Activated CD4-positive, alpha-beta T cell treated with anti-CD3 and anti-CD28 coated beads, Interleukin-2, amount 10 ng/mL, durations not matched to agents 24 days and 14 days (primary cell): Measurements from ENCODE around the gene ZNF814. TPM values are rescaled to one million over a fixed set of nuclear protein-coding genes. Genes with fewer than 3 reads are reported as not detected.

Source experiments
- DNase-seq: peaks from one replicate; pipeline ENCODE4 v3.0.0; 2022
- H3K27ac Mint-ChIP-seq: one replicate; pipeline ENCODE4 v1.8.0; 2022; ENCODE audit warnings: mild to moderate bottlenecking, mixed read lengths
- H3K27me3 Mint-ChIP-seq: one replicate; pipeline ENCODE4 v1.8.0; 2022; ENCODE audit warnings: mixed read lengths
- H3K36me3 Mint-ChIP-seq: one replicate; pipeline ENCODE4 v1.8.0; 2022; ENCODE audit warnings: low read depth, mild to moderate bottlenecking, mixed read lengths
- H3K4me1 Mint-ChIP-seq: one replicate; pipeline ENCODE4 v1.8.0; 2021; ENCODE audit warnings: mixed read lengths
- H3K4me3 Mint-ChIP-seq: one replicate; pipeline ENCODE4 v1.8.0; 2022; ENCODE audit warnings: mild to moderate bottlenecking, moderate library complexity, mixed read lengths
- H3K9me3 Mint-ChIP-seq: one replicate; pipeline ENCODE4 v1.8.0; 2021; ENCODE audit warnings: mixed read lengths
- intact Hi-C: fragments of 100-400 bp; cut with micrococcal nuclease; formaldehyde crosslinking; loops from one replicate; pipeline ENCODE4 v1.15.1; 2023
- total RNA-seq: library from RNA; stranded (reverse); gene quantifications from 2 replicates; pipeline ENCODE4 v1.2.3, GENCODE V29; 2022

The ZNF814 gene
- total RNA-seq, 1 donor from 2014 or later, result 17.5 TPM

GRCh38 chr19:57803594-57804325 is 85.1 kb downstream of the ZNF814 start:
- peaks cover 5% of the 10 kb centered on the region for H3K9me3 Mint-ChIP-seq
- peaks cover 12% of the 10 kb centered on the region for H3K4me1 Mint-ChIP-seq
- H3K4me3 Mint-ChIP-seq, result peak overlapping the region; percentile 55
- no peak overlapping the region for H3K27ac Mint-ChIP-seq
- peaks cover 61% of the 10 kb centered on the region for H3K36me3 Mint-ChIP-seq
- intact Hi-C loops, result no loop called here
- DNase-seq, result no peak
- no peaks in the 10 kb centered on the region for H3K27me3 Mint-ChIP-seq

GRCh38 chr19:57803265-57803593 is 85.6 kb downstream of the ZNF814 start:
- Mint-ChIP-seq H3K36me3 (peaks cover 60% of the 10 kb centered on the region), H3K9me3 (peaks cover 5% of the 10 kb centered on the region), H3K27me3 (no peaks in the 10 kb centered on the region), H3K4me1 (peaks cover 12% of the 10 kb centered on the region), H3K4me3 (peak overlapping the region; percentile 55), H3K27ac (no peak overlapping the region)
- DNase-seq, result no peak
- intact Hi-C loops, result no loop called here

GRCh38 chr19:57802269-57802668 is 86.6 kb downstream of the ZNF814 start:
- Mint-ChIP-seq H3K36me3 (peaks cover 54% of the 10 kb centered on the region), H3K9me3 (peaks cover 5% of the 10 kb centered on the region), H3K4me3 (no peak overlapping the region), H3K27ac (no peak overlapping the region), H3K4me1 (peaks cover 12% of the 10 kb centered on the region), H3K27me3 (no peaks in the 10 kb centered on the region)
- intact Hi-C loops, result no loop called here
- no peak for DNase-seq

- Mint-ChIP-seq H3K27ac (no peak overlapping the region), H3K4me1 (peaks cover 12% of the 10 kb centered on the region), H3K36me3 (peaks cover 56% of the 10 kb centered on the region), H3K27me3 (no peaks in the 10 kb centered on the region), H3K9me3 (peaks cover 6% of the 10 kb centered on the region), H3K4me3 (no peak overlapping the region)
- DNase-seq, result no peak
- intact Hi-C loops, result no loop called here
Observed at GRCh38 chr19:57800696-57801095, 88.1 kb downstream of the ZNF814 start.

Other genes with a start within 250 kb of the ZNF814 start
- gene ZSCAN4, start 220.1 kb downstream of the ZNF814 start, total RNA-seq, result not detected in 2 replicates
- gene ZNF551, start 207.1 kb downstream of the ZNF814 start, total RNA-seq, result 10.0 and 10.7 TPM in 2 replicates
- 3.1 and 3.9 TPM in 2 replicates for gene ZNF154, start 179.8 kb downstream of the ZNF814 start, total RNA-seq
- 5.1 and 5.5 TPM in 2 replicates for gene ZNF671, start 161.4 kb downstream of the ZNF814 start, total RNA-seq
- gene ZNF776, start 142.2 kb downstream of the ZNF814 start, total RNA-seq, result 7.5 and 7.9 TPM in 2 replicates
- 11.5 and 13.5 TPM in 2 replicates for gene ZNF586, start 119.4 kb downstream of the ZNF814 start, total RNA-seq
- gene ZNF552, start 74.1 kb downstream of the ZNF814 start, total RNA-seq, result 9.2 and 9.8 TPM in 2 replicates
- gene ZNF587B, start 58.7 kb downstream of the ZNF814 start, total RNA-seq, result 25.5 and 27.5 TPM in 2 replicates
- gene ZNF587, start 39.2 kb downstream of the ZNF814 start, total RNA-seq, result 30.1 and 30.9 TPM in 2 replicates
- 9.7 and 11.6 TPM in 2 replicates for gene ZNF417, start 27.6 kb upstream of the ZNF814 start, total RNA-seq
- gene ZNF418, start 46.4 kb upstream of the ZNF814 start, total RNA-seq, result 1.2 and 1.5 TPM in 2 replicates
- gene ZNF256, start 58.7 kb upstream of the ZNF814 start, total RNA-seq, result 3.2 and 3.9 TPM in 2 replicates
- not detected in 2 replicates for gene C19orf18, start 85.5 kb upstream of the ZNF814 start, total RNA-seq
- 6.6 and 7.0 TPM in 2 replicates for gene ZNF606, start 113.8 kb upstream of the ZNF814 start, total RNA-seq
- gene ZSCAN1, start 145.0 kb upstream of the ZNF814 start, total RNA-seq, result not detected in 2 replicates
- gene ZNF135, start 170.2 kb upstream of the ZNF814 start, total RNA-seq, result 0.05 TPM in 1 of 2 replicates, not detected in the other
- 4.8 and 5.3 TPM in 2 replicates for gene ZSCAN18, start 209.2 kb upstream of the ZNF814 start, total RNA-seq